ENCODE results near the gene FAM161B. TPM values are rescaled to one million over a fixed set of nuclear protein-coding genes. Genes with fewer than 3 reads are reported as not detected.
"Not testable (repeated sequence)": the region's sequence is repeated elsewhere in the genome, so short reads cannot be mapped to it uniquely, and the experiment has no call there.

The FAM161B gene
- total RNA-seq, 1 donor from 2014 or later, result 1.6 TPM

GRCh38 chr14:73943083-73943482 lies 6.8 kb downstream of the FAM161B start:
- peak; percentile 25 for ATAC-seq

DNA sequence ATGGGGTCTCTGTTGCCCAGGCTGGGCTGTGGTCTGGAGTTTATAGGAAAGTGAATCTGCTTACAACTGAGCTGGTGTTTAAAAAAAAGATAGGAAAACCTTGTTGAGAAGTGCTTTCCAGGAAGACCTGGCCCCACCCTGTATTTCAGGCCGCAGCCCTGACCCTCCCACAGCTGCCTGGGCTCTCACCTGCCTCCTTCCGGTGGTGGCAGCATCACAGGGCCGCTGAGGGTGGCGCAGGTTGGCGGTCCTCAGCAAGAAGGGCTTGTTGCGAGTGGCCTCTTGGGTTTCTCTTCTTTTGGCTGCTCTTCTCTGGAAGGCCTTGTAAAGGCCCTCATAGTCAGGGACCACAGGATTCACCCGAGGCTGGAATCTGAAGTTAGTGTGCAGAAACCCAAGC lies 7.7 kb downstream of the FAM161B start:
- no peak for ATAC-seq

- no peak for ATAC-seq
Measured at GRCh38 chr14:73937012-73937411, 12.9 kb downstream of the FAM161B start.

- ATAC-seq, result no peak
Measured at GRCh38 chr14:73936548-73936947, 13.3 kb downstream of the FAM161B start.

GRCh38 chr14:73935666-73936065 lies 14.2 kb downstream of the FAM161B start:
- no peak for ATAC-seq

GRCh38 chr14:73924337-73924736 lies 25.6 kb downstream of the FAM161B start:
- ATAC-seq, result no peak

GRCh38 chr14:73919457-73919856 lies 30.4 kb downstream of the FAM161B start:
- not testable (repeated sequence) for ATAC-seq

GRCh38 chr14:73916324-73916723 lies 33.6 kb downstream of the FAM161B start:
- ATAC-seq, result no peak

- no peak for ATAC-seq
Measured at GRCh38 chr14:73913256-73913655, 36.6 kb downstream of the FAM161B start.

- ATAC-seq, result no peak
Measured at GRCh38 chr14:73909681-73910080, 40.2 kb downstream of the FAM161B start.

GRCh38 chr14:73903028-73903427 lies 46.9 kb downstream of the FAM161B start:
- ATAC-seq, result no peak

- ATAC-seq, result no peak
Measured at GRCh38 chr14:73896521-73896920, 53.4 kb downstream of the FAM161B start.

- ATAC-seq, result no peak
Measured at GRCh38 chr14:73895939-73896338, 54.0 kb downstream of the FAM161B start.

DNA sequence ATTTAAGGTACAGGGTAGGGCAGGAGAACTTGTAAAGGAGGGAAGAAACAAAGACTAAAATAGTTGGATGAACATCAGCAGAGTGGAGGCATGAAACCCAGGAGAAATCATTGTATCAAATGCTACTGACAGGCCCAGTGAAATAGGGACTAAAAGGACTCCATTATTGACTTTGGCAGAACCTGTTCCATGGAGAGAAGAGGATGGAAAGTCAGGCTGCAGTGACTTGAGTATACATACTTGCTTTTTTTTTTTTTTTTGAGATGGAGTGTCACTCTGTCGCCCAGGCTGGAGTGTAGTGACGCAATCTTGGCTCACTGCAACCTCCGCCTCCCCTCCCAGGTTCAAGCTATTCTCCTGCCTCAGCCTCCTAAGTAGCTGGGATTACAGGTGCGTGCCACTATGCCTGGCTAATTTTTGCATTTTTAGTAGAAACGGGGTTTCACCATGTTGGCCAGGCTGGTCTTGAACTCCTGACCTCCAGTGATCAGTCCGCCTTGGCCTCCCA lies 55.7 kb downstream of the FAM161B start:
- not testable (repeated sequence) for ATAC-seq

GRCh38 chr14:73889376-73889775 lies 60.5 kb downstream of the FAM161B start:
- no peak for ATAC-seq

GRCh38 chr14:73888971-73889370 lies 60.9 kb downstream of the FAM161B start:
- ATAC-seq, result no peak

GRCh38 chr14:73888460-73888725 lies 61.5 kb downstream of the FAM161B start:
- no peak for ATAC-seq

DNA sequence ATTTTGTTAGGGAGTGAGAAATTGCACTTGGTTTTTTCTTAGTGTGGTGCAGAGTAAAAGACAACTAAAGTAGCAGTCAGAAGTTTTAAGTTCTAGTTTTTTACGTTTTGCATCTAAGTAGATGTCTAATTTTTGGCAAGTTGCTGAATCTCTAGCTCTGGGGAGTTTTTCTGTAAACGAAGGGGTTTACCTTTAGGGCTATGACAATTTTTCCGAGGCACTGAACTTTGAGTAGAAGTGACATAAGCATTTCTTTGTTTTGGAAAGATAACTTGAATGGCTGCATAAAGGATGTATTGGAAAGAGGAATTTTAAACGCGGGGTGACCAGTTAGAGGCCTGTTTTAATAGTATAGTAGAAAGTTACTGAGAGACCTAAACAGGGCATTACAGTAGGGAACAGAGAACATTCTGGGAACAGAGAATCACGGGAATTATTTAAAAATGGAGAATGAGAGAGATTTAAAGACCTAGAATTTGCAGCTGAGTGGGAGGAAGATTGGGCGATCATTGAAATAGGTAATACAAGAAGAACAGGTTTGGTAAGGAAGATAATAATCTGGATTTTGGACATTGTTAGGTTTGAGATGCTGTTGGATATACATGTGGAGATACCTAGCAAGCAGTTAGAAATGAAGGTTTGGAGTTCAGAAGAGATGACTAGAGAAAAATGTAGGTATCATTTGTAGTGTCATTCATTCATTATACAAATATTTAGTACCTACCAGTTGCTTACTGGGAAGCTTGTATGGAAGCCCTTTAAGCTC lies 62.0 kb downstream of the FAM161B start:
- no peak for ATAC-seq

GRCh38 chr14:73887318-73887616 lies 62.6 kb downstream of the FAM161B start:
- ATAC-seq, result no peak

GRCh38 chr14:73886449-73887317 lies 63.2 kb downstream of the FAM161B start, which contains the start of gene ZNF410:
Gene ZNF410, plus strand, starts transcription at chr14:73886859. Its CDS starts 5,317 bp downstream, at chr14:73892176.
- peak; percentile 99 for ATAC-seq

DNA sequence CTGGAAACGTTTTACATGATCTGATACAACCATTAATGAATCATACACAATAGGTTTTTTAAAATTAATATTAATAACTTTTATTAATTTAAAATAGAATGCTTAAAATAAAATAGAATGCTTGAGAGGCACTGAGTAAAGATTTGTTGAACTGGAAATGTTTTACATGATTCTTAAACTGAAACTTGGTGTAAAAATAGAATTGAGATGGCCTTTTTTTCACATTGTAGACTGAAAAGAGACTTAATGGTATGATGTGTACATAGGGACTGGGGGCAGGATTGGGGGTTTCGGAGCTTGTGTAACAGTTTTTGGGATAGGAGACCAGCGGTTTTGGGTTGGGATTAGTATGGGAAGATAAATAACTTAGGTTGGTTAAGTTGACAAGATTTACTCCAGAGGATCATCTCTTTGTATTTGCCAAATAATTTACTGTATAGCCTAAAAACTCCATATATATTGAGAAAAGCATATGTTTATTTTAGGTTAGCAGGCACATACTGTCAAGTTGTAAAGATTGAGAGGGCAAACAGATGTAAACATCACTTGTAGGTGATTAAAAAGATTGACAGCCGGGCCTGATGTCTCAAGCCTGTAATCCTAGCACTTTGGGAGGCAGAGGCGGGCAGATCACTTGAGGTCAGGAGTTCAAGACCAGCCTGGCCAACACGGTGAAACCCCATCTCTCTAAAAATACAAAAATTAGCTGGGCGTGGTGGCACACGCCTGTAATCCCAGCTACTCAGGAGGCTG lies 65.3 kb downstream of the FAM161B start:
- no peak for ATAC-seq
